KOPT-K1 (cell line): ENCODE measurements around the gene STAT3.
"Not testable (repeated sequence)": the region's sequence is repeated elsewhere in the genome, so short reads cannot be mapped to it uniquely, and the experiment has no call there.

ENCODE experiments used
- H3K27ac ChIP-seq: fragments of 200-600 bp; sonication (generic); 2 replicates; pipeline ENCODE4 v1.5.1; 2016; ENCODE audit warnings: antibody characterized with exemption, mild to moderate bottlenecking, low read depth, low read length; ENCODE audit not compliant: poor library complexity, severe bottlenecking
- H3K36me3 ChIP-seq: fragments of 200-600 bp; sonication (generic); 2 replicates; pipeline ENCODE4 v1.5.1; 2017; ENCODE audit warnings: antibody characterized with exemption, mild to moderate bottlenecking, low read length, moderate library complexity; ENCODE audit not compliant: insufficient read depth
- H3K9me3 ChIP-seq: fragments of 200-600 bp; sonication (generic); 2 replicates; pipeline ENCODE4 v1.5.1; 2017; ENCODE audit warnings: antibody characterized with exemption, low read length, mild to moderate bottlenecking; ENCODE audit not compliant: insufficient read depth, poor library complexity, severe bottlenecking

Gene STAT3

DNA sequence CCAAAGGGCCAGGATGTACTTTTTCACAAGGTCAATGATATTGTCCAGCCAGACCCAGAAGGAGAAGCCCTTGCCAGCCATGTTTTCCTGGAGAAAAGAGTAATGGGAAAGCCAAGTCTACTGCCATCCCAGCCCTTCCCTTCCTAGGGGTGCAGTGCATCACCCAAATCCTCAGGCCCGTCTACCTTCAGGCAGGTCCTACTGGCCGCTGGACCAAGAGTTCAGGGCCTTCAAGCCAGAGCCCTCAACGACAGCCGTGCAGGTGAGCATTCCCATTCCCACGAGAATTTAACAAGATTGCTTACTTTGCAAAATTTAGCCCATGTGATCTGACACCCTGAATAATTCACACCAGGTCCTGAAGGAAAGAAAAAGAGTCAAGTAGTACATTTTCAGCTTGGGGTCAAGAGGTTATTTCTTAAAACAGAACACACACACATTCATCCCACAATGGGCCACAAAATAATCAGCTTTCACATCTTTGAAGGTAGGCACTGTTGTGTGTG is 64.9 kb downstream of the STAT3 start:
- peak overlapping the region; percentile 99 for H3K27ac ChIP-seq
- no peaks in the 10 kb centered on the region for H3K9me3 ChIP-seq
- H3K36me3 ChIP-seq = peaks cover 60% of the 10 kb centered on the region

- H3K36me3 ChIP-seq = peaks cover 63% of the 10 kb centered on the region
Observed at GRCh38 chr17:42322382-42323267, 65.6 kb downstream of the STAT3 start.

GRCh38 chr17:42321555-42321954 is 66.7 kb downstream of the STAT3 start:
- peaks cover 61% of the 10 kb centered on the region for H3K36me3 ChIP-seq
- H3K9me3 ChIP-seq = no peaks in the 10 kb centered on the region
- peak overlapping the region; percentile 99 for H3K27ac ChIP-seq

More at GRCh38 chr17:42322382-42323267, 65.6 kb downstream of the STAT3 start:
- no peaks in the 10 kb centered on the region for H3K9me3 ChIP-seq
- H3K27ac ChIP-seq = peak overlapping the region; percentile 99

GRCh38 chr17:42317967-42318366 is 70.3 kb downstream of the STAT3 start:
- H3K9me3 ChIP-seq = not testable (repeated sequence)
- Histone ChIP-seq H3K36me3 (peaks cover 46% of the 10 kb centered on the region), H3K27ac (peak overlapping the region; percentile 99)

- H3K36me3 ChIP-seq = peaks cover 41% of the 10 kb centered on the region
- peak overlapping the region; percentile 99 for H3K27ac ChIP-seq
- H3K9me3 ChIP-seq = no peaks in the 10 kb centered on the region
Observed at GRCh38 chr17:42317266-42317845, 70.9 kb downstream of the STAT3 start.

DNA sequence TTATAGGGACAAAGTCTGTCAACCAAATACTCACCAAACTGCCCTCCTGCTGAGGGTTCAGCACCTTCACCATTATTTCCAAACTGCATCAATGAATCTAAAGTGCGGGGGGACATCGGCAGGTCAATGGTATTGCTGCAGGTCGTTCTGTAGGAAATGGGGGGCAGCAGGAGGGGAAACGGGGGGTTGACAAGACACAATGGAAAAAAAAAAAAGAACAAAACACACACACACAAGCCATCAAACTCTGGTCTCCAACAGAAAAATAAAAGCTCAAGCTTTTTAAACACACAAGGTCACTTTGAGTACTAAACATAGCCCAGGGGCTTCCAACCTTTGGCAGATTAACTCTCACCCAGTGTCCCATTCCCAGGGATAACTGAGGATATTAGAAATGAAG is 71.5 kb downstream of the STAT3 start:
- peak overlapping the region; percentile 99 for H3K27ac ChIP-seq
- H3K36me3 ChIP-seq = peaks cover 35% of the 10 kb centered on the region
- H3K9me3 ChIP-seq = no peaks in the 10 kb centered on the region

- Histone ChIP-seq H3K27ac (peak overlapping the region; percentile 99), H3K9me3 (no peaks in the 10 kb centered on the region), H3K36me3 (peaks cover 43% of the 10 kb centered on the region)
Observed at GRCh38 chr17:42315402-42316156, 72.7 kb downstream of the STAT3 start.

- Histone ChIP-seq H3K9me3 (no peaks in the 10 kb centered on the region), H3K27ac (peak overlapping the region; percentile 99), H3K36me3 (peaks cover 59% of the 10 kb centered on the region)
Observed at GRCh38 chr17:42313773-42314566, 74.3 kb downstream of the STAT3 start.

DNA sequence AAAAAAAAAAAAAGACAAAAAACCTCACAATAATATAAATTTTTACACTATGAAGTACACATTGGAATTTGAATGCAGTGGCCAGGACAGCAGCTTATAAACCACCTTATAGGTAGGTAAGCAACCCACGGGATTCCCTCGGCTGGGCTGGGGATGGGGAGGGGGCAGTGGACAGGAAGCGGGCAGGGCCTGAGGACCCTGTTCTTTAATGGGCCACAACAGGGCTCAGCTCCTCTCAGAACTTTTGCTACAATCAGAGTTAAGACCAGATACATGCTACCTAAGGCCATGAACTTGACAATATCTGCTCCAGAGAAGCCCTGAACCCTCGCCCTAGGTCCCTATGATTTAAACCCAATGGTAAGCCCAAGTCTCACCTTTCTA is 74.9 kb downstream of the STAT3 start:
- peak overlapping the region; percentile 99 for H3K27ac ChIP-seq
- H3K36me3 ChIP-seq = peaks cover 60% of the 10 kb centered on the region
- no peaks in the 10 kb centered on the region for H3K9me3 ChIP-seq

DNA sequence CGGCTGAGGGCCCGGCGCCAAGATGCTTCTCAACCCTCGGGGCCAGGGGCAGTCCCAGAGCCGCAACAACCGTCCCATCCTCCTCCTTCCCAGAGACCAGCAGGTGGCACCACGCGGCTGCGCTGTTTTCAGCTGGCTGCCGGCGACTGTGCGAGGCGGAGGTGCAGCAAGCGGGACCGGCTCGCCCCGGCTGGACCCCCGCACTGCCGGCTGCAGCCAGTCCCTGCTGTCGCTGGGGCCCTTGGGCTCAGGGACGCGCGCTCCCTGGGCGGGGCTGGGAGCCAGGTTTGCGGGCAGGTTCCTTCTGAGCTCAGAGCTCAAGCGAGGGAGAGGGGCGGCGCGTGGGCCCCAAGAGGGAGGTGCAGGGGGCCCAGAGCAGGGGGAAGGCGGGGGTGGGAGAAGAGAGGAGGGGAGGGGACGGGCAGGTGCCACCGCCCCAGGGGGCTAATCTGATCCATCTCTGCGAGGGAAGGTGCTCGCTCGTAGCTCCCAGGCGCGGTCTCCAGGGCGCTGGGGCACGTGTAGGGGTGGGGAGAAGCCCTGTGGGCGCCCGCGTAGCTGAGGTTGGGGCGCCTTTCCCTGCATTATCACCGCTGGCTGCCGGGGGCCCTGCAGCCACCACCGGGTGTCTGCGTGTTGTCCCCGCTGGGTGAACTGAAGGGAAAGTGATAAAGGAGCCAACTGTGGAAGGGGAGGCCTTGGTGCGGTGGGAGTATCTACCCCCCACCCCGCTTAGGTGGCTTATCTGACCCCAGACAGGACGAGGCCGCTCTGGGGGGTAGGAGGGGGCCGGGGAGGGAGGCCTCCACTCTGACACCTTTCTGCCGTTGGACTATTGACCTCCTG is 75.7 kb downstream of the STAT3 start:
- peaks cover 61% of the 10 kb centered on the region for H3K36me3 ChIP-seq
- H3K27ac ChIP-seq = peak overlapping the region; percentile 99
- no peaks in the 10 kb centered on the region for H3K9me3 ChIP-seq

GRCh38 chr17:42312035-42312284 is 76.3 kb downstream of the STAT3 start:
- Histone ChIP-seq H3K9me3 (no peaks in the 10 kb centered on the region), H3K27ac (peak overlapping the region; percentile 99), H3K36me3 (peaks cover 63% of the 10 kb centered on the region)

DNA sequence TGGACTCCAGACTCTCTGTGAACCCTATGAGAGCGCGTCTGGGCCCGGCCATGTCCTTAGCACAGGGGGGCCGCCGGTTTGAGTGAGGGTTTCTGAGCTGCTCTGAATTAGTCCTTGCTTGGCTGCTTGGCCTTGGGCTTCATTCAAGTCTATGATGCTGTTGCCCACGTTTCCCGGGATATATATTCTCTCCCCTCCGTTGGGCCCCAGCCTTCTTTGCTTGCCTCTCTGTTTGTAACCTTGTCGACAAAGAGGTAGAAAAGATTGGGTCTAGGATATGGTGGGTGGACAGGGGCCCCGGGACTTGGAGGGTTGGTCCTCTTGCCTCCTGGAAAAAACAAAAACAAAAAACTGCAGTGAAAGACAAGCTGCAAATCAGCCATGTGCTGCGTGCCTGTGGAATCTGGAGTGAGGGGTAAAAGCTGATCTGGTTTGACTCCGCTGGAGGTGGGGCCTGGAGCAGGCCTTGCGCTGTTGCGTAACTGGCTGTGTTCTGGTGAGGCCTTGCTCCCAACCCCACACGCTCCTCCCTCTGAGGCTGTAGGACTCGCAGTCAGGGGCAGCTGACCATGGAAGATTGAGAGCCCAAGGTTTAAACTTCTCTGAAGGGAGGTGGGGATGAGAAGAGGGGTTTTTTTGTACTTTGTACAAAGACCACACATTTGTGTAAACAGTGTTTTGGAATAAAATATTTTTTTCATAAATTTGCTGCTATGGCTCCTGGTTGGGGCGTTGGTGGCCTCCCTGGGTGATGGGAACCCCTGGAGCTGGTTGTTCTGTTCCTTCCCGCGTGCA is 76.8 kb downstream of the STAT3 start:
- peaks cover 63% of the 10 kb centered on the region for H3K36me3 ChIP-seq
- H3K27ac ChIP-seq = peak overlapping the region; percentile 99

DNA sequence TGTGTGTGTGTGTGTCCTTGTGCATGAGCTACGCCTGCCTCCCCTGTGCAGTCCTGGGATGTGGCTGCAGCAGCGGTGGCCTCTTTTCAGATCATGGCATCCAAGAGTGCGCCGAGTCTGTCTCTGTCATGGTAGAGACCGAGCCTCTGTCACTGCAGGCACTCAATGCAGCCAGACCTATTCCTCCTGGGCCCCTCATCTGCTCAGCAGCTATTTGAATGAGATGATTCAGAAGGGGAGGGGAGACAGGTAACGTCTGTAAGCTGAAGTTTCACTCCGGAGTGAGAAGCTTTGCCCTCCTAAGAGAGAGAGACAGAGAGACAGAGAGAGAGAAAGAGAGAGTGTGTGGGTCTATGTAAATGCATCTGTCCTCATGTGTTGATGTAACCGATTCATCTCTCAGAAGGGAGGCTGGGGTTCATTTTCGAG is 77.4 kb downstream of the STAT3 start:
- H3K9me3 ChIP-seq = no peaks in the 10 kb centered on the region
- peak overlapping the region; percentile 99 for H3K27ac ChIP-seq
- H3K36me3 ChIP-seq = peaks cover 68% of the 10 kb centered on the region

More for the DNA sequence above, 76.8 kb downstream of the STAT3 start:
- no peaks in the 10 kb centered on the region for H3K9me3 ChIP-seq
